Measurements from ENCODE around the gene KLK2.

DNA sequence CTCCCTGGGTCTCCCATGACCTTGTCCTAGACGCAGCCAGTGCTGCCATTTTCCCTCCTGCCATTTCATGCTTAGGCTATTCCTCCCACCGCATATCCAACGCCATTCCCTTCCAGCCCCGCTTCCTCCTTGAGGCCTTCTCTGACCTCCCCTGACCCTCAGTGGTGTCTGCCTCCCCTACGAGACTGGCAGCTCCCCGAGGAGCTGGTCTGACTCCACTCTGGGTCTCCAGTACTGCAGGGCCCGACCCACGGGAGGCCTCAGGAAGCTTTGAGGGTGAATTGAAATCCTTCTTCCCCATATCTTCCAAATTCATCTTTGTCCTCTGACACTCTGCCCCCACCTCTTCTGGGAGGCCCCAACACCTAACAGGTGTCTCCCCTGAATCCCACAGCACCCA, 40.6 kb upstream of the KLK2 start:
- no peak for TF ChIP-seq RARA (CRISPR knock-in tag; IDR thresholded peaks at IDR 0.05)
- TF ChIP-seq, protein P1, sequence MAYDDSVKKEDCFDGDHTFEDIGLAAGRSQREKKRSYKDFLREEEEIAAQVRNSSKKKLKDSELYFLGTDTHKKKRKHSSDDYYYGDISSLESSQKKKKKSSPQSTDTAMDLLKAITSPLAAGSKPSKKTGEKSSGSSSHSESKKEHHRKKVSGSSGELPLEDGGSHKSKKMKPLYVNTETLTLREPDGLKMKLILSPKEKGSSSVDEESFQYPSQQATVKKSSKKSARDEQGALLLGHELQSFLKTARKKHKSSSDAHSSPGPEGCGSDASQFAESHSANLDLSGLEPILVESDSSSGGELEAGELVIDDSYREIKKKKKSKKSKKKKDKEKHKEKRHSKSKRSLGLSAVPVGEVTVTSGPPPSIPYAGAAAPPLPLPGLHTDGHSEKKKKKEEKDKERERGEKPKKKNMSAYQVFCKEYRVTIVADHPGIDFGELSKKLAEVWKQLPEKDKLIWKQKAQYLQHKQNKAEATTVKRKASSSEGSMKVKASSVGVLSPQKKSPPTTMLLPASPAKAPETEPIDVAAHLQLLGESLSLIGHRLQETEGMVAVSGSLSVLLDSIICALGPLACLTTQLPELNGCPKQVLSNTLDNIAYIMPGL (CRISPR knock-in tag; IDR thresholded peaks at IDR 0.05; ENCODE audit: borderline replicate concordance in 1 of 2, low read depth in 1 of 2) = no peak
- TF ChIP-seq TBP (CRISPR knock-in tag; IDR thresholded peaks at IDR 0.05) = no peak
- no peak for TF ChIP-seq NCOR1 (IDR thresholded peaks at IDR 0.05; ENCODE audit: borderline replicate concordance, low read length)
- TF ChIP-seq, protein P2, sequence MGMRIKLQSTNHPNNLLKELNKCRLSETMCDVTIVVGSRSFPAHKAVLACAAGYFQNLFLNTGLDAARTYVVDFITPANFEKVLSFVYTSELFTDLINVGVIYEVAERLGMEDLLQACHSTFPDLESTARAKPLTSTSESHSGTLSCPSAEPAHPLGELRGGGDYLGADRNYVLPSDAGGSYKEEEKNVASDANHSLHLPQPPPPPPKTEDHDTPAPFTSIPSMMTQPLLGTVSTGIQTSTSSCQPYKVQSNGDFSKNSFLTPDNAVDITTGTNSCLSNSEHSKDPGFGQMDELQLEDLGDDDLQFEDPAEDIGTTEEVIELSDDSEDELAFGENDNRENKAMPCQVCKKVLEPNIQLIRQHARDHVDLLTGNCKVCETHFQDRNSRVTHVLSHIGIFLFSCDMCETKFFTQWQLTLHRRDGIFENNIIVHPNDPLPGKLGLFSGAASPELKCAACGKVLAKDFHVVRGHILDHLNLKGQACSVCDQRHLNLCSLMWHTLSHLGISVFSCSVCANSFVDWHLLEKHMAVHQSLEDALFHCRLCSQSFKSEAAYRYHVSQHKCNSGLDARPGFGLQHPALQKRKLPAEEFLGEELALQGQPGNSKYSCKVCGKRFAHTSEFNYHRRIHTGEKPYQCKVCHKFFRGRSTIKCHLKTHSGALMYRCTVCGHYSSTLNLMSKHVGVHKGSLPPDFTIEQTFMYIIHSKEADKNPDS (CRISPR knock-in tag; IDR thresholded peaks at IDR 0.05) = no peak
- no peak for TF ChIP-seq HOXA5 (CRISPR knock-in tag; IDR thresholded peaks at IDR 0.05)

Data from HepG2 (cell line).